ENCODE results near the gene OPRL1.

The OPRL1 gene

DNA sequence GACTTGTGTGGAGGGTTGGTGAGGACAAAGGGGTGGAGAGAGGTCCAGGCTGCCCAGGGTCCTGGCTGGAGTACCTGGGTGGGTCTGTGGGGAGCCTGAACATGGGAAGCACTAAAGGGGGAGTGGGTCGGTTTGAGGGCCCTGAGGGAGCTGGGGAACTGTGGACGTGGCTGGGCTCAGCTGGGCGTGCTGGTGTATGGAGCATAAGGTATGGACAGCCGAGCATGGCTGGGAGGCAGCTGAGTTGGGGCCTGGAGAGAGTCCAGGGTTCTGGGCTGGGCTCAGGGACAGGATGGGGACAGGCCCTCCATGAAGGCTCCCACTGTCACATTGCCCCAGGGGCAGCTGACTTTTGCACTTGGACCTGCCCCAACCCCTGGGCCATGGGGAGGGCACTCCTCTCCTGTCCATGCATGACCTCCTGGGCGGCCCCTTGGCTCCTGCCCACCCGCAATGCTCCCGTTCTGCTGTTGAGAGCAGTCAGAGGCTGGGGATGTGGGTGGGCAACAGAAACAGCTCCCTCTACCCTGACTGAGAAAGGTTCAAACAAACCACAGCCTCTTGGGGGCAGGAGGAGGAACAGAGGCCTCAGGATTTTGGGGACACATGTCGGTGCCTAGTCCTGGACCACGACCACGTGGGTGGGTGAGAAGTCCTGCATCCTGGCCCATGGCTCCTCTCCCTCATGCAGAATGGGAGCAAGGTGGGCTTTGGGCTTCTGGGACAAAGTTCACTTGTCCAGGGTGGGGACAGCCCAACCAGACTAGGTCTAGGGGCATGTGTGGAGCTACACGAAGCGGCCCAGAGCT lies 39.4 kb upstream of the OPRL1 start:
- ChIA-PET CTCF (interaction anchor here (0.6 to 4.4 kb wide), 13 partner anchors 9 to 169 kb away, joined by 3 to 39 read pairs (median 7); partner anchors contain the start of genes PRPF6, SAMD10, SOX18 and TCEA2), POLR2A (interaction anchor here (1.0 to 2.9 kb wide), 2 partner anchors 10 to 22 kb away, joined by 3 to 11 read pairs; partner anchors contain the start of gene TCEA2)
- Histone ChIP-seq H3K27ac (ENCODE audit: extremely low read depth, low read depth, low read length) (no peak overlapping the region), H3K4me3 (ENCODE audit: low read depth, low read length) (no peak overlapping the region), H3K36me3 (ENCODE audit: control insufficient read depth in 2 of 2, insufficient read depth in 1 of 2, low read length in 2 of 2) (no peaks in the 10 kb centered on the region), H3K9me3 (ENCODE audit: control insufficient read depth, insufficient read depth, low read depth, low read length) (no peaks in the 10 kb centered on the region), H3K4me1 (ENCODE audit: control insufficient read depth, insufficient read depth, low read length) (peaks cover 7% of the 10 kb centered on the region; the same call in 1 of the 2 replicates)
- TF ChIP-seq, protein P1, sequence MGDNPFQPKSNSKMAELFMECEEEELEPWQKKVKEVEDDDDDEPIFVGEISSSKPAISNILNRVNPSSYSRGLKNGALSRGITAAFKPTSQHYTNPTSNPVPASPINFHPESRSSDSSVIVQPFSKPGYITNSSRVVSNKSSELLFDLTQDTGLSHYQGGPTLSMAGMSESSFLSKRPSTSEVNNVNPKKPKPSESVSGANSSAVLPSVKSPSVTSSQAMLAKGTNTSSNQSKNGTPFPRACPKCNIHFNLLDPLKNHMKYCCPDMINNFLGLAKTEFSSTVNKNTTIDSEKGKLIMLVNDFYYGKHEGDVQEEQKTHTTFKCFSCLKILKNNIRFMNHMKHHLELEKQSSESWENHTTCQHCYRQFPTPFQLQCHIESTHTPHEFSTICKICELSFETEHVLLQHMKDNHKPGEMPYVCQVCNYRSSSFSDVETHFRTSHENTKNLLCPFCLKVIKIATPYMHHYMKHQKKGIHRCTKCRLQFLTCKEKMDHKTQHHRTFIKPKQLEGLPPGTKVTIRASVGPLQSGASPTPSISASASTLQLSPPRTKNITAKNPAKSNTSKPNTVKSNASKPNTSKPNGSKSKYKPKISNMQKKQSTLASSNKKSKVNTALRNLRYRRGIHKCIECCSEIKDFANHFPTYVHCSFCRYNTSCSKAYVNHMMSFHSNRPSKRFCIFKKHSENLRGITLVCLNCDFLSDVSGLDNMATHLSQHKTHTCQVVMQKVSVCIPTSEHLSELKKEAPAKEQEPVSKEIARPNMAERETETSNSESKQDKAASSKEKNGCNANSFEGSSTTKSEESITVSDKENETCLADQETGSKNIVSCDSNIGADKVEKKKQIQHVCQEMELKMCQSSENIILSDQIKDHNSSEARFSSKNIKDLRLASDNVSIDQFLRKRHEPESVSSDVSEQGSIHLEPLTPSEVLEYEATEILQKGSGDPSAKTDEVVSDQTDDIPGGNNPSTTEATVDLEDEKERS (tag by site-specific recombination; IDR thresholded peaks at IDR 0.05), result no peak
- TF ChIP-seq ZNF664 (tag by site-specific recombination; IDR thresholded peaks at IDR 0.05) (no peak), WT1 (tag by site-specific recombination; IDR thresholded peaks at IDR 0.05) (no peak), ZNF221 (tag by site-specific recombination; IDR thresholded peaks at IDR 0.05; ENCODE audit: borderline replicate concordance) (no peak), ZNF23 (tag by site-specific recombination; IDR thresholded peaks at IDR 0.05; ENCODE audit: borderline replicate concordance) (no peak), ZNF792 (tag by site-specific recombination; IDR thresholded peaks at IDR 0.05) (no peak), HOXA7 (CRISPR knock-in tag; IDR thresholded peaks at IDR 0.05; ENCODE audit: borderline replicate concordance) (no peak), FEZF1 (tag by site-specific recombination; IDR thresholded peaks at IDR 0.05) (no peak), ZNF830 (tag by site-specific recombination; IDR thresholded peaks at IDR 0.05; ENCODE audit: low read depth) (no peak), ZNF48 (tag by site-specific recombination; IDR thresholded peaks at IDR 0.05) (no peak), ZNF600 (tag by site-specific recombination; IDR thresholded peaks at IDR 0.05) (no peak), ZNF169 (tag by site-specific recombination; IDR thresholded peaks at IDR 0.05) (no peak), ZNF707 (tag by site-specific recombination; IDR thresholded peaks at IDR 0.05) (no peak), ZNF843 (tag by site-specific recombination; IDR thresholded peaks at IDR 0.05) (no peak), GLIS2 (tag by site-specific recombination; IDR thresholded peaks at IDR 0.05) (no peak), SP3 (tag by site-specific recombination; IDR thresholded peaks at IDR 0.05) (no peak), ZNF202 (tag by site-specific recombination; IDR thresholded peaks at IDR 0.05; ENCODE audit: borderline replicate concordance) (no peak)
- TF ChIP-seq, protein P2, sequence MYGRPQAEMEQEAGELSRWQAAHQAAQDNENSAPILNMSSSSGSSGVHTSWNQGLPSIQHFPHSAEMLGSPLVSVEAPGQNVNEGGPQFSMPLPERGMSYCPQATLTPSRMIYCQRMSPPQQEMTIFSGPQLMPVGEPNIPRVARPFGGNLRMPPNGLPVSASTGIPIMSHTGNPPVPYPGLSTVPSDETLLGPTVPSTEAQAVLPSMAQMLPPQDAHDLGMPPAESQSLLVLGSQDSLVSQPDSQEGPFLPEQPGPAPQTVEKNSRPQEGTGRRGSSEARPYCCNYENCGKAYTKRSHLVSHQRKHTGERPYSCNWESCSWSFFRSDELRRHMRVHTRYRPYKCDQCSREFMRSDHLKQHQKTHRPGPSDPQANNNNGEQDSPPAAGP (tag by site-specific recombination; IDR thresholded peaks at IDR 0.05), result no peak
- TF ChIP-seq, protein P3, sequence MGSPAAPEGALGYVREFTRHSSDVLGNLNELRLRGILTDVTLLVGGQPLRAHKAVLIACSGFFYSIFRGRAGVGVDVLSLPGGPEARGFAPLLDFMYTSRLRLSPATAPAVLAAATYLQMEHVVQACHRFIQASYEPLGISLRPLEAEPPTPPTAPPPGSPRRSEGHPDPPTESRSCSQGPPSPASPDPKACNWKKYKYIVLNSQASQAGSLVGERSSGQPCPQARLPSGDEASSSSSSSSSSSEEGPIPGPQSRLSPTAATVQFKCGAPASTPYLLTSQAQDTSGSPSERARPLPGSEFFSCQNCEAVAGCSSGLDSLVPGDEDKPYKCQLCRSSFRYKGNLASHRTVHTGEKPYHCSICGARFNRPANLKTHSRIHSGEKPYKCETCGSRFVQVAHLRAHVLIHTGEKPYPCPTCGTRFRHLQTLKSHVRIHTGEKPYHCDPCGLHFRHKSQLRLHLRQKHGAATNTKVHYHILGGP (tag by site-specific recombination; IDR thresholded peaks at IDR 0.05), result no peak
- TF ChIP-seq, protein P4, sequence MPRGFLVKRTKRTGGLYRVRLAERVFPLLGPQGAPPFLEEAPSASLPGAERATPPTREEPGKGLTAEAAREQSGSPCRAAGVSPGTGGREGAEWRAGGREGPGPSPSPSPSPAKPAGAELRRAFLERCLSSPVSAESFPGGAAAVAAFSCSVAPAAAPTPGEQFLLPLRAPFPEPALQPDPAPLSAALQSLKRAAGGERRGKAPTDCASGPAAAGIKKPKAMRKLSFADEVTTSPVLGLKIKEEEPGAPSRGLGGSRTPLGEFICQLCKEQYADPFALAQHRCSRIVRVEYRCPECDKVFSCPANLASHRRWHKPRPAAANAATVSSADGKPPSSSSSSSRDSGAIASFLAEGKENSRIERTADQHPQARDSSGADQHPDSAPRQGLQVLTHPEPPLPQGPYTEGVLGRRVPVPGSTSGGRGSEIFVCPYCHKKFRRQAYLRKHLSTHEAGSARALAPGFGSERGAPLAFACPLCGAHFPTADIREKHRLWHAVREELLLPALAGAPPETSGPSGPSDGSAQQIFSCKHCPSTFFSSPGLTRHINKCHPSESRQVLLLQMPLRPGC (tag by site-specific recombination; IDR thresholded peaks at IDR 0.05), result no peak

Measured in HEK293 (cell line).